ENCODE measurements around the gene SLC25A15. TPM values are rescaled to one million over a fixed set of nuclear protein-coding genes. Genes with fewer than 3 reads are reported as not detected.
"Not testable (repeated sequence)": the region's sequence is repeated elsewhere in the genome, so short reads cannot be mapped to it uniquely, and the experiment has no call there.

Gene SLC25A15

DNA sequence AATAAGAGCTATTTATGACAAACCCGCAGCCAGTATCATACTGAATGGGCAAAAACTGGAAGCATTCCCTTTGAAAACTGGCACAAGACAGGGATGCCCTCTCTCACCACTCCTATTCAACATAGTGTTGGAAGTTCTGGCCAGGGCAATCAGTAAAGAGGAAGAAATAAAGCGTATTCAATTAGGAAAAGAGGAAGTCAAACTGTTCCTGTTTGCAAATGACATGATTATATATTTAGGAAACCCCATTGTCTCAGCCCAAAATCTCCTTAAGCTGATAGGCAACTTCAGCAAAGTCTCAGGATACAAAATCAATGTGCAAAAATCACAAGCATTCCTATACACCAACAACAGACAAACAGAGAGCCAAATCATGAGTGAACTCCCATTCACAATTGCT, 50.3 kb downstream of the SLC25A15 start:
- not testable (repeated sequence) for H3K36me3 ChIP-seq (ENCODE audit: insufficient read depth, low read length); H3K4me1 ChIP-seq (ENCODE audit: control insufficient read depth, insufficient read depth, low read length); H3K9ac ChIP-seq (ENCODE audit: low read depth, low read length); H3K27me3 ChIP-seq (ENCODE audit: control insufficient read depth, insufficient read depth, low read length); H3K9me3 ChIP-seq (replicated peaks; ENCODE audit: low read length); H3K4me2 ChIP-seq (ENCODE audit: low read length); H3K4me3 ChIP-seq (ENCODE audit: low read length)

DNA sequence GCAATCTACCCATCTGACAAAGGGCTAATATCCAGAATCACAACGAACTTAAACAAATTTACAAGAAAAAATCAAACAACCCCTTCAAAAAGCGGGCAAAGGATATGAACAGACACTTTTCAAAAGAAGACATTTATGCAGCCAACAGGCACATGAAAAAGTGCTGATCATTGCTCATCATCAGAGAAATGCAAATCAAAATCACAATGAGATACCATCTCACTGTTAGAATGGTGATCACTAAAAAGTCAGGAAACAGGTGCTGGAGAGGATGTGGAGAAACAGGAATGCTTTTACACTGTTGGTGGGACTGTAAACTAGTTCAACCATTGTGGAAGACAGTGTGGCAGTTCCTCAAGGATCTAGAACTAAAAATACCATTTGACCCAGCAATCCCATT, 51.5 kb downstream of the SLC25A15 start:
- not testable (repeated sequence) for H3K4me3 ChIP-seq (ENCODE audit: low read length); H3K27me3 ChIP-seq (ENCODE audit: control insufficient read depth, insufficient read depth, low read length); H3K4me2 ChIP-seq (ENCODE audit: low read length); H3K4me1 ChIP-seq (ENCODE audit: control insufficient read depth, insufficient read depth, low read length); H3K36me3 ChIP-seq (ENCODE audit: insufficient read depth, low read length); H3K9ac ChIP-seq (ENCODE audit: low read depth, low read length); H3K9me3 ChIP-seq (replicated peaks; ENCODE audit: low read length)

Small RNA genes within 50 kb of the gene (small RNA-seq; reads per million reads assigned to genes)
- gene MIR621: not detected

Data from skeletal muscle satellite cell (primary cell).